ENCODE data around the gene AHI1. TPM values are rescaled to one million over a fixed set of nuclear protein-coding genes. Genes with fewer than 3 reads are reported as not detected.

The AHI1 gene
- total and polyA plus RNA-seq, 2 donors (not counting 1 experiment from before 2014, with no cell fraction given), result 8.3 to 61.7 TPM

DNA sequence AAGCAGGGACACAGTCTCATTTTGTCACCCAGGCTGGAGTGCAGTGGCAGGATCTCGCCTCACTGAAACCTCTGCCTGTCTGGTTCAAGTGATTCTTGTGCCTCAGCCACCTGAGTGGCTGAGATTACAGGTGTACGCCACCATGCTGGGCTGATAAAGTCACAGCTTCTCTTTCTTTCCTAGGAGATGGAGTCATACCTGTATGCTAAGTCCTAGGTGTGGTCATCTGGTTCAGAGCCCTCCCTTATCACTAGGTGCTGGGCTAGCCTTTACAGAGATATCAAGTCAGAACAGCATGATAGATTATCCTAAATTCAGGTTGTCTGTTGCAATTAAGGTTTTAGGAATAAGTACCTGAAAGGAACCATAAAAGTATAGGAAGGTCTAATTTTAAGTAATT, 86.7 kb downstream of the AHI1 start:
- Histone ChIP-seq H3K36me3 (replicated peaks in 1 of 2; ENCODE audit: control extremely low read depth in 1 of 2, control insufficient read depth in 1 of 2, extremely low read depth in 1 of 2, insufficient read depth in 2 of 2, low read length in 1 of 2) (no peaks in the 10 kb centered on the region), H3K27ac (ENCODE audit: low read length in 2 of 2) (no peak overlapping the region), H3K4me1 (ENCODE audit: control insufficient read depth in 2 of 2, insufficient read depth in 2 of 2, low read length in 2 of 2) (no peaks in the 10 kb centered on the region), H3K9me3 (ENCODE audit: control extremely low read depth in 1 of 3, control insufficient read depth in 2 of 3, insufficient read depth in 1 of 3, low read length in 2 of 3) (no peaks in the 10 kb centered on the region), H3K4me3 (ENCODE audit: control extremely low read depth in 1 of 5, extremely low read depth in 1 of 5, insufficient read depth in 1 of 5, low read depth in 2 of 5, low read length in 4 of 5) (no peak overlapping the region), H3K4me2 (replicated peaks; ENCODE audit: low read depth, low read length, poor library complexity, severe bottlenecking) (no peak overlapping the region), H3K9ac (ENCODE audit: low read length) (no peak overlapping the region), H3K79me2 (ENCODE audit: control insufficient read depth, insufficient read depth, low read length) (no peaks in the 10 kb centered on the region), H2AFZ (ENCODE audit: insufficient read depth, low read depth, low read length, poor library complexity, severe bottlenecking) (no peak overlapping the region), H4K20me1 (ENCODE audit: control insufficient read depth, insufficient read depth, low read length, poor library complexity, severe bottlenecking) (no peaks in the 10 kb centered on the region), H3K27me3 (replicated peaks in 1 of 4; ENCODE audit: control extremely low read depth in 1 of 4, control insufficient read depth in 3 of 4, insufficient read depth in 4 of 4, low read length in 3 of 4) (no peaks in the 10 kb centered on the region)
- no peaks in the 10 kb centered on the region for H3K4me1 Mint-ChIP-seq
- TF ChIP-seq EZH2 (IDR thresholded peaks at IDR 0.05; ENCODE audit: borderline replicate concordance, insufficient read depth, low read depth, low read length, poor library complexity, severe bottlenecking), result no peak
- TF ChIP-seq, protein P1, sequence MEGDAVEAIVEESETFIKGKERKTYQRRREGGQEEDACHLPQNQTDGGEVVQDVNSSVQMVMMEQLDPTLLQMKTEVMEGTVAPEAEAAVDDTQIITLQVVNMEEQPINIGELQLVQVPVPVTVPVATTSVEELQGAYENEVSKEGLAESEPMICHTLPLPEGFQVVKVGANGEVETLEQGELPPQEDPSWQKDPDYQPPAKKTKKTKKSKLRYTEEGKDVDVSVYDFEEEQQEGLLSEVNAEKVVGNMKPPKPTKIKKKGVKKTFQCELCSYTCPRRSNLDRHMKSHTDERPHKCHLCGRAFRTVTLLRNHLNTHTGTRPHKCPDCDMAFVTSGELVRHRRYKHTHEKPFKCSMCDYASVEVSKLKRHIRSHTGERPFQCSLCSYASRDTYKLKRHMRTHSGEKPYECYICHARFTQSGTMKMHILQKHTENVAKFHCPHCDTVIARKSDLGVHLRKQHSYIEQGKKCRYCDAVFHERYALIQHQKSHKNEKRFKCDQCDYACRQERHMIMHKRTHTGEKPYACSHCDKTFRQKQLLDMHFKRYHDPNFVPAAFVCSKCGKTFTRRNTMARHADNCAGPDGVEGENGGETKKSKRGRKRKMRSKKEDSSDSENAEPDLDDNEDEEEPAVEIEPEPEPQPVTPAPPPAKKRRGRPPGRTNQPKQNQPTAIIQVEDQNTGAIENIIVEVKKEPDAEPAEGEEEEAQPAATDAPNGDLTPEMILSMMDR (IDR thresholded peaks at IDR 0.05), result no peak
- H3K27me3 Mint-ChIP-seq, result no peaks in the 10 kb centered on the region
- POLR2A ChIA-PET, result no interaction called here
- no peak overlapping the region for H3K27ac Mint-ChIP-seq
- ATAC-seq (ENCODE audit: low read depth) (no peak), DNase-seq (no peak)
- CTCF ChIA-PET, result interaction anchor here (1.3 kb wide), 1 partner anchor 17 kb away, joined by 3 read pairs; no protein-coding TSS in a partner anchor
- intact Hi-C loops (cut with micrococcal nuclease), result no loop called here
- no peak overlapping the region for H3K4me3 Mint-ChIP-seq
- peaks cover 3% of the 10 kb centered on the region for H3K9me3 Mint-ChIP-seq (ENCODE audit: insufficient read depth)
- 100% methylated on average over 1 of the region's 2 CpGs for WGBS (ENCODE audit: insufficient coverage)

DNA sequence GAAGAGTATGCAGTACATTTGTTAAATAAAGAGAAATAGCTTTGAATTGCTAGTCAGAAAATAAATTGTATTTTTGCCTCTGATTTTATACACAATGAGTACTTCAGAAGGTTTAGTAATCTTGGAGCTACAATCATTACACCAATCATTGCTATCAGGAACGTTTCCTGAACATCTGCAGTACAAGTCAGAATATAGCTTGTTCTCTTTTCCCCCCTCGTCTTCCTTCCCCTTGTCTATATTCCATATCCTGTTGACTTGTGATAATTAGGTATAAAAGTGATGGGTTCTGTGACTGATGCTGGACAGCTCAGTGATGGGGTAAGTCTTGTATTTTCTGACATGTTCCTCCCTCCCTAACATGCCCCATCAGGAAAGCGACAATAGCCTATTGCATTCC, 94.0 kb downstream of the AHI1 start:
- no peak overlapping the region for H3K4me2 ChIP-seq (replicated peaks; ENCODE audit: low read depth, low read length, poor library complexity, severe bottlenecking)
- DNase-seq (no peak), ATAC-seq (ENCODE audit: low read depth) (no peak)
- Mint-ChIP-seq H3K27me3 (no peaks in the 10 kb centered on the region), H3K27ac (no peak overlapping the region), H3K4me3 (no peak overlapping the region), H3K9me3 (ENCODE audit: insufficient read depth) (no peaks in the 10 kb centered on the region), H3K4me1 (no peaks in the 10 kb centered on the region)
- ChIA-PET POLR2A (no interaction called here), CTCF (interaction anchor here (1.0 kb wide), 1 partner anchor 259 kb away, joined by 4 read pairs; no protein-coding TSS in a partner anchor)
- 80% methylated on average over 1 of the region's 3 CpGs for WGBS (ENCODE audit: insufficient coverage)
- H3K27ac ChIP-seq (ENCODE audit: low read length in 2 of 2), result no peak overlapping the region
- no peaks in the 10 kb centered on the region for H3K4me1 ChIP-seq (ENCODE audit: control insufficient read depth in 2 of 2, insufficient read depth in 2 of 2, low read length in 2 of 2)
- TF ChIP-seq EZH2 (IDR thresholded peaks at IDR 0.05; ENCODE audit: borderline replicate concordance, insufficient read depth, low read depth, low read length, poor library complexity, severe bottlenecking), result no peak
- TF ChIP-seq, protein P1 (IDR thresholded peaks at IDR 0.05), result no peak
- H3K4me3 ChIP-seq (ENCODE audit: control extremely low read depth in 1 of 5, extremely low read depth in 1 of 5, insufficient read depth in 1 of 5, low read depth in 2 of 5, low read length in 4 of 5), result no peak overlapping the region
- H3K9ac ChIP-seq (ENCODE audit: low read length), result no peak overlapping the region
- intact Hi-C loops (cut with micrococcal nuclease), result no loop called here
- no peaks in the 10 kb centered on the region for H3K36me3 ChIP-seq (replicated peaks in 1 of 2; ENCODE audit: control extremely low read depth in 1 of 2, control insufficient read depth in 1 of 2, extremely low read depth in 1 of 2, insufficient read depth in 2 of 2, low read length in 1 of 2)
- H3K9me3 ChIP-seq (ENCODE audit: control extremely low read depth in 1 of 3, control insufficient read depth in 2 of 3, insufficient read depth in 1 of 3, low read length in 2 of 3), result no peaks in the 10 kb centered on the region
- no peak overlapping the region for H2AFZ ChIP-seq (ENCODE audit: insufficient read depth, low read depth, low read length, poor library complexity, severe bottlenecking)
- H4K20me1 ChIP-seq (ENCODE audit: control insufficient read depth, insufficient read depth, low read length, poor library complexity, severe bottlenecking), result no peaks in the 10 kb centered on the region
- no peaks in the 10 kb centered on the region for H3K79me2 ChIP-seq (ENCODE audit: control insufficient read depth, insufficient read depth, low read length)
- H3K27me3 ChIP-seq (replicated peaks in 1 of 4; ENCODE audit: control extremely low read depth in 1 of 4, control insufficient read depth in 3 of 4, insufficient read depth in 4 of 4, low read length in 3 of 4), result no peaks in the 10 kb centered on the region

Data from B cell (primary cell).